GM23248 (cell line): Measurements from ENCODE around the gene CATSPERE.

Source experiments
- EZH2 ChIP-seq: fragments of 200-600 bp; sonication (generic); IDR thresholded peaks from 2 replicates; pipeline ENCODE4 v1.6.1; 2018; ENCODE audit warnings: antibody characterized with exemption, mild to moderate bottlenecking; ENCODE audit not compliant: insufficient read depth, poor library complexity, severe bottlenecking
- EZH2phosphoT487 ChIP-seq: fragments of 200-600 bp; sonication (generic); IDR thresholded peaks from 2 replicates; pipeline ENCODE4 v1.6.1; 2018; ENCODE audit warnings: antibody characterized with exemption, moderate library complexity, mild to moderate bottlenecking, low read depth; ENCODE audit not compliant: insufficient read depth

- TF ChIP-seq EZH2 (no peak), EZH2phosphoT487 (no peak)
Measured at GRCh38 chr1:244628789-244629188, 167.7 kb downstream of the CATSPERE start.
